Fibroblast of villous mesenchyme (primary cell): Measurements from ENCODE around the gene CEP170B. TPM values are rescaled to one million over a fixed set of nuclear protein-coding genes. Genes with fewer than 3 reads are reported as not detected.

Experiments used
- DNase-seq: peaks from one replicate; pipeline ENCODE4 v3.0.0-alpha.2; 2010; ENCODE audit warnings: low read depth
- H3K4me3 ChIP-seq: 2 replicates; pipeline ENCODE4 v1.5.1; 2011; ENCODE audit warnings: low read depth, mild to moderate bottlenecking, low read length
- total RNA-seq: library from RNA; depleted of rRNA; stranded (reverse); fragments of >200 nt; gene quantifications from 2 replicates; pipeline ENCODE4 v1.2.3, GENCODE V29; 2012
- TF ChIP-seq, protein P1 (sequence below): IDR thresholded peaks from 2 replicates; pipeline ENCODE4 v1.5.1; 2012; ENCODE audit warnings: low read depth, mild to moderate bottlenecking, low read length; ENCODE audit not compliant: insufficient read depth

Gene CEP170B
- total RNA-seq, 1 donor, result 19.4 TPM

DNA sequence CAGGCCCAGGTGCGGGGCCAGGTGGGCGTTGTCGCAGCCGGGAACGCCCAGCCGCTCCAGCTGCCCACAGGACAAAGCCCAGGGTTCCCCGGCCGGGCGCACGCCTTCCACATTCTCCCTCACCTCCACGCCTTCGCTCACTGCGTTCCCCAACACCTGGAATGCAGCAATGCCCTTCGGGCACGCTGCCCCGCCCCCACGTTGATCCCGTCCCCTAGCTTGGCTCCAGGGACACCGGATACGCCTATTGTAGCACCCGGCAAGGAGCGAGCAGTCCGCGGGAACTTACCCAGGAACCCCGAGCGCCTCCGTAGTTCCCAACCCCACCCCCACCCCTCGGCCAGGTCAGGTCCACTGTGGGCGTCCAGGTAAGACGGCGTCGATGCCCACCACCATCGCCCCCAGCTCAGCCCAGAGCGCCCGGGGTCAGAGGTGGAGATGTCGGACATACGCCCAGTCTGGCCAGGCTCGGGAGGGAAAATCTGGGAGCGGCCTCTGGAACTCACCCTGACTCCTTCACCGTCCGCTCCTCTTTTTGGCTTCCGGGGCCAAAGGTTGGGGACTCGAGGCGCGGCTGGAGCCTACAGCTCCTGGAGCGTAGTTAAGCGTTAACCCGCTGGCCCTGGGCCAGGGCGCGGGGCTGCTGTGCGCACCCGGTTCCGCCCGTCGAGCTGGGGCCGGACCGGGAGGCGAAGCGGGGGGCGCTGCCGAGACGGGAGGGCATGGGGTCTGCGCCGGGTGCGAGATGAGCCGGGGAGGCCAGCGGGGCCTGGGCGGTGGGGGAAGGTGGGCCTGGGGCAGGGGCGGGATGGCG is 594 bp upstream of the CEP170B start:
- no peak for DNase-seq
- peak overlapping the region; percentile 56 for H3K4me3 ChIP-seq
- TF ChIP-seq, protein P1, sequence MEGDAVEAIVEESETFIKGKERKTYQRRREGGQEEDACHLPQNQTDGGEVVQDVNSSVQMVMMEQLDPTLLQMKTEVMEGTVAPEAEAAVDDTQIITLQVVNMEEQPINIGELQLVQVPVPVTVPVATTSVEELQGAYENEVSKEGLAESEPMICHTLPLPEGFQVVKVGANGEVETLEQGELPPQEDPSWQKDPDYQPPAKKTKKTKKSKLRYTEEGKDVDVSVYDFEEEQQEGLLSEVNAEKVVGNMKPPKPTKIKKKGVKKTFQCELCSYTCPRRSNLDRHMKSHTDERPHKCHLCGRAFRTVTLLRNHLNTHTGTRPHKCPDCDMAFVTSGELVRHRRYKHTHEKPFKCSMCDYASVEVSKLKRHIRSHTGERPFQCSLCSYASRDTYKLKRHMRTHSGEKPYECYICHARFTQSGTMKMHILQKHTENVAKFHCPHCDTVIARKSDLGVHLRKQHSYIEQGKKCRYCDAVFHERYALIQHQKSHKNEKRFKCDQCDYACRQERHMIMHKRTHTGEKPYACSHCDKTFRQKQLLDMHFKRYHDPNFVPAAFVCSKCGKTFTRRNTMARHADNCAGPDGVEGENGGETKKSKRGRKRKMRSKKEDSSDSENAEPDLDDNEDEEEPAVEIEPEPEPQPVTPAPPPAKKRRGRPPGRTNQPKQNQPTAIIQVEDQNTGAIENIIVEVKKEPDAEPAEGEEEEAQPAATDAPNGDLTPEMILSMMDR, result no peak

DNA sequence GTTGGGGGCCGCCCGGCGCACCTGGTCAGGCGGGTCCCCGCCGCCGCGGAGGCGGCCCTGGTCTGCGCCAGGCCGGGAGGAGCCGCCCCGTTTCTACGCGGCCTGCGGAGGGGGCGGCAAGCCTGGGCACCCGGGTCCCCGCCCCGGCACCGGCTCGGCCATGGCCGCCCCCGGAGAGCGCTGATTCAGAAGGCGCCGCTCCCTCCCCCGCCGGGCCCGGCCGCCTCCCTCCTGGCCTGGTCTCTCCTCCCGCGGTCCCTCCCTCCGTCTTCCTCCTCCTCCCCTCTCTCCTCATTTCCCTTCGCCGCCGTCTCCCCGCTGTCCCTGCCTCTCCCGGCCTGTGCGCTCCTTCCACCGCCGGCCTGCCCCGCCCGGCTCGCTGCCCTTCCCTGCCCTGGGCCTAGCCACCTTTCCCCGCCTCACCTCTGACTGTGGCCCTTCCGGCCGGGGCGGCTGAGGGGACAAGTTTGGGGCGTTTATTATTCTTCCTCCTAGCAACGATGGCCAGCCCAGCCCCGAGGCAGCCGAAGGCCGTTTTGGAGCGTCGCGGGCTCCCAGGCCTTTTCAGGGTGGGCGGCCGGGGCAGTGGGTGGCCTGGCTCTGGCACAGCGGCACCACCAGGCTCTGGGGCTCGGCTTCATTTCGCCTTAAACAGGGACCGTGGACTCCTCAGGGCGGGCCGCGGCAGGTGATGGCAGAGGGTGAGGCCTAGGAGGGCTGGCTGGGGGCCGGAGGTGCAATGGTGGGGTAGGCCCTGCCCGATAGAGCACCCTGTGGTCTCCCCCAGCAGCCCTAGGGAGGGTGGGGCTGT is 768 bp downstream of the CEP170B start:
- DNase-seq, result peak; percentile 68
- TF ChIP-seq, protein P1, result no peak
- peak overlapping the region; percentile 75 for H3K4me3 ChIP-seq

DNA sequence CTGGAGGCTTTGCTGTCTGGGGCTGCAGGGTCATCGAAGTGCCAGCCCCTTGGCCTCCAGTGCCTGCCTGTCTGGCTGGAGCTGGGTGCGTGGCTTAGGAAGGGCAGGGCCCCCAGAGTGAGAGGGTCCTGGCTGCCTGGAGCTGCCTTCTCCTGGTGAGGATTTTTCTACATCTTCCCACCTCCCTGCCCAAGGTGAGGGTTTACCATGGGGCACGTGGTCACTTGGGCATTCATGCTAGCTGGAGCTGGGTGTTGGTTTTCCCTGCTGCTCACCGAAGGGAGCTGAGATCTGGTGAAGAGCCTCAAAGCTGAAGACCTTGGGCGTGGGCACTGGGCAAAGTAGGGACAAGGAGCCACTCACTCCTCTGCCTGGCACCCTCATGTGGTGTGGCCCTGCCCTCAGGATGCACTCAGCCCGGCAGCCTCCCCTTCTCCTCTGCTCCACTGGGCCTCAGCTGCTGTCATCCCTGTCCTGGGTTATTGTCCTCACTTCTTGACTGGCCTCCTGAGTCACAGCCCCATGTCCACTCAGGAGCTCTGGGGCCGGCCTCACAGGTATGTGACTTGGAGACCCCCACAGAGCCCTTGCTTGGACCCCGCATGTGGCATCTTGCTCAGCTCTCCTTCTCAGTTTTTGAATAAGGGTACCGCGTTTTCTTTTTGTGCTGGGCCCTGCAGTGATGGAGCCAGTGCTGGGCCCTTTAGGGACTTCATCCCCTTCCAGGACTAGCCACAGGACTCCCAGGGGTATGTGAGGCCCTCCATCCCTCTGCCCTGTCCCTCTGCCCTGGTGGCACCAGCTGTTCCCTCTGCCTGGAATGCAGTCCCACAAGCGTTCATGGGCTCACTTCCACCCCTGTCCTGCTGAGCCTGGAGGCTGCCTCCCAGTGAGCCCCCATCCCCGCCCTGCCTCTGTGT is 1.6 kb downstream of the CEP170B start:
- no peak for DNase-seq
- TF ChIP-seq, protein P1, result no peak
- H3K4me3 ChIP-seq, result peak overlapping the region; percentile 75

DNA sequence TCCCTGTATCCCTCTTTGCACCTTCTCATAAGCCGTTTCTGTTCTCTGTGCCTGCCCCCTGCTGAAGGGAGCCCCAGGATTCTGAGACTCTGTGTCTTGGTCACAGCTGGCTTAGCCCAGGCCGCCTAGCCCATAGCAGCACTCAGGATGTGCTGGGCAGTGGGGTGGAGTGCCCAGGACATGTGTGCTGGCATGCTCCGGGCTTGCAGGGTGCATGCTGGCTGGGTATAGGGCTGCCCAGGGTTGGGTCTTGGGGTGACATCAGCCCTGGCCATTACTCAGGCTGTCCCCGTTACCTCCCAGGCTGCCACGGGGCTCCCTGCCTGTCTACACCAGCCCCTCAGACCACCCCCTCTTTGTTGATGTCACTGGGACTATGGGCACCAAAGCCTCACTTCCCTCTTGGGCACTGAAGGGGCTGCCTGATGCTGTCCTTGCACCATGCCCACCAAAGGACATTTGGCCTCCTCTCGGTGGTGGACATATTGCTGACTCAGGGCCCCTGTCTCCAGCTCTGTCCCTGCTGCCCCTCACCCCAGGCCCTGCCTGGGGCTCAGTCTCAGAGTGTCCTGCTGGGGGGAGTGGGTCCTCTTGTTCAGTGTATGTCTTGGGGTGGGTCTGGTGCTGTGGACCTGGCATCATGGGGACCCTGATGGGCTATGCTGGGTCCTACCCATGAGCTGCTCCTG is 2.4 kb downstream of the CEP170B start:
- DNase-seq, result no peak
- TF ChIP-seq, protein P1, result no peak
- H3K4me3 ChIP-seq, result no peak overlapping the region

DNA sequence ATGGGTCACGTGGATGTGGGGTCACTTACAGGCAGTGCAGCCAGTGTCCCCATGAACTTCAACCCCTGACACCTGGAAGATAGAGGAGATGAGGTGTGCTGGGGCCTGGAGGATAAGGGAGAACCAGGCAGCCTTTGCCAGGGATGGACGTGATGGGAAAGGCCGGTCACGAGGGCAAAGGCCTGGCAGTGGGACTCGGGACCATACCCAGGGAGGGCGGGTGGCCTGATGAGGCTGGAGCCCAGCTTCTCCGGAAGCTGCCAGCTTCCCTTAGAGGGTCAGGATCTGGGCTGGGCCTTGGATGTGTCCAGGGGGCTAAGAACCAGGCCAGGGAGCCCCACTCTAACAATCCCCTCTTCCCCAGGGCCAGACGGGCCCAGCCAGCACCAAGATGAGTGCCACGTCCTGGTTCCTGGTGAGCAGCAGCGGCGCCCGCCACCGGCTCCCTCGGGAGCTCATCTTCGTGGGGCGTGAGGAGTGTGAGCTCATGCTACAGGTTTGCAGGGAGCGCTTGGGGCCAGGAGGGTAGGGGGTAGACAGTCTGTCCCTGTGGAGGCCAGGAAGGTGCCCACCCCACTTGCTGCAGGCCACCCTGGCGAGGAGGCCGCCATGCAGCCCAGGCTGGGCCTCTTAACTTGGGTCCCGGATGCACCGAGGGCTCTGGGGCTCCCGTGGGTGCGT is 3.1 kb downstream of the CEP170B start:
- no peak overlapping the region for H3K4me3 ChIP-seq
- TF ChIP-seq, protein P1, result no peak
- DNase-seq, result no peak
